NB4 (cell line): ENCODE data around the gene SEC61A1.

Source experiments
- MYC ChIP-seq: IDR thresholded peaks from 2 replicates; pipeline ENCODE4 v1.6.1; 2011; ENCODE audit warnings: low read depth, low read length
- POLR2A ChIP-seq: IDR thresholded peaks from 2 replicates; pipeline ENCODE4 v1.6.1; 2011; ENCODE audit warnings: mild to moderate bottlenecking; ENCODE audit not compliant: insufficient read length; ENCODE audit errors: extremely low read depth
- TF ChIP-seq, protein P1 (sequence below): IDR thresholded peaks from one replicate; pipeline ENCODE4 v1.5.1; 2012; ENCODE audit warnings: low read depth, low read length
- TF ChIP-seq, protein P2 (sequence below): IDR thresholded peaks from 2 replicates; pipeline ENCODE4 v1.6.1; 2011; ENCODE audit warnings: low read depth, low read length

DNA sequence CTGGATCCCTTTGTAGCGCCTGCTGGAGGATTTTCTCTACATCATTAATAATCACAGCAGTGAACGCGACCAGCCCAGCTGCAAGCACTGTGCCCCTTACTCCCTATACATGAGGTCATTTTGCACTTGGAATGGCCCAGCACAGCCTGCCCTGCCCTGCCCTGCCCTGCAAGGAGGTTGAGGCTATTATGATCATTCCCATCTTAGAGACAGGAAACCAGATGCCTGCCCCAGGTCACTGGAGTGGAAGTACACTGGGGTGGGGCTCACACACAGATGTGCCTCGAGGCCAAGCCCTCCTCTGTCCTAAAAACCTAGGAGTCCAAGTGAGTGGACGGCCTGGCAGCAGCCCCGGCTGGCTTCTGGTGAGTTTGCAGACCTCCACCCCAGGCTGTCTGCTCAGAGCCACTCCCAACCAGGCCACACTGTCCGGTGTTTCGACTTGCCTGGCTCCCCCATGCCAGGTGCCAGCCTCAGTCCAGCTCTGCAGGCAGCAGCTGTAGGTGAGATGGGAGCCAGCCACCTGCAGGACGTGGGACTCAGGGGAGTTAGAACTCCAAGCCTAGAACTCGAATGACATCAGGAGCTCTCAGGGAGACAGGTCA lies 30.4 kb upstream of the SEC61A1 start:
- TF ChIP-seq POLR2A: no peak
- TF ChIP-seq, protein P1, sequence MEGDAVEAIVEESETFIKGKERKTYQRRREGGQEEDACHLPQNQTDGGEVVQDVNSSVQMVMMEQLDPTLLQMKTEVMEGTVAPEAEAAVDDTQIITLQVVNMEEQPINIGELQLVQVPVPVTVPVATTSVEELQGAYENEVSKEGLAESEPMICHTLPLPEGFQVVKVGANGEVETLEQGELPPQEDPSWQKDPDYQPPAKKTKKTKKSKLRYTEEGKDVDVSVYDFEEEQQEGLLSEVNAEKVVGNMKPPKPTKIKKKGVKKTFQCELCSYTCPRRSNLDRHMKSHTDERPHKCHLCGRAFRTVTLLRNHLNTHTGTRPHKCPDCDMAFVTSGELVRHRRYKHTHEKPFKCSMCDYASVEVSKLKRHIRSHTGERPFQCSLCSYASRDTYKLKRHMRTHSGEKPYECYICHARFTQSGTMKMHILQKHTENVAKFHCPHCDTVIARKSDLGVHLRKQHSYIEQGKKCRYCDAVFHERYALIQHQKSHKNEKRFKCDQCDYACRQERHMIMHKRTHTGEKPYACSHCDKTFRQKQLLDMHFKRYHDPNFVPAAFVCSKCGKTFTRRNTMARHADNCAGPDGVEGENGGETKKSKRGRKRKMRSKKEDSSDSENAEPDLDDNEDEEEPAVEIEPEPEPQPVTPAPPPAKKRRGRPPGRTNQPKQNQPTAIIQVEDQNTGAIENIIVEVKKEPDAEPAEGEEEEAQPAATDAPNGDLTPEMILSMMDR: no peak
- TF ChIP-seq, protein P2, sequence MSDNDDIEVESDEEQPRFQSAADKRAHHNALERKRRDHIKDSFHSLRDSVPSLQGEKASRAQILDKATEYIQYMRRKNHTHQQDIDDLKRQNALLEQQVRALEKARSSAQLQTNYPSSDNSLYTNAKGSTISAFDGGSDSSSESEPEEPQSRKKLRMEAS: no peak
- TF ChIP-seq MYC: no peak
